K562 (cell line): Measurements from ENCODE around the gene NLE1. TPM values are rescaled to one million over a fixed set of nuclear protein-coding genes. Genes with fewer than 3 reads are reported as not detected.

Experiments
- CEBPG ChIP-seq, 3 experiments: fragments of 200-800 bp in 1 of 3; sonication (Bioruptor generic) in 1 of 3; sonication (generic) in 1 of 3; formaldehyde crosslinking in 1 of 3; IDR thresholded peaks in 2 of 3; conservative IDR thresholded peaks in 1 of 3; 2 replicates each; pipeline versions ENCODE4 v1.6.1 to v1.8.0; 2016 to 2022; ENCODE audit warnings: missing compliant biosample characterization in 2 of 3, missing genetic modification characterization in 2 of 3, mild to moderate bottlenecking in 1 of 3, missing genetic modification reagents in 1 of 3
- HSF4 ChIP-seq: fragments of 250-450 bp; sonication (Bioruptor Pico); IDR thresholded peaks from 2 replicates; pipeline ENCODE4 v2.1.2; 2022; ENCODE audit warnings: mild to moderate bottlenecking, moderate library complexity, borderline replicate concordance
- ZBTB11 ChIP-seq, 3 experiments: fragments of 200-800 bp in 1 of 3; fragments of 250-450 bp in 1 of 3; fragments of 450-650 bp in 1 of 3; sonication (Bioruptor Pico) in 1 of 3; sonication (Bioruptor generic) in 1 of 3; formaldehyde crosslinking in 1 of 3; IDR thresholded peaks; 2 replicates each; pipeline versions ENCODE4 v1.6.1 to v1.8.0; 2016 to 2022; ENCODE audit warnings: mild to moderate bottlenecking in 2 of 3, missing genetic modification characterization in 2 of 3, missing compliant biosample characterization in 1 of 3, moderate library complexity in 1 of 3
- ZNF124 ChIP-seq: sonication (generic); formaldehyde crosslinking; IDR thresholded peaks from 2 replicates; pipeline ENCODE4 v1.8.1; 2022; ENCODE audit warnings: missing genetic modification reagents
- ZNF354B ChIP-seq: fragments of 250-450 bp; sonication (Bioruptor Pico); IDR thresholded peaks from 2 replicates; pipeline ENCODE4 v1.4.0; 2020
- ZNF76 ChIP-seq: fragments of 250-450 bp; sonication (Bioruptor Pico); IDR thresholded peaks from 2 replicates; pipeline ENCODE4 v1.4.0; 2020; ENCODE audit warnings: mild to moderate bottlenecking, moderate library complexity, borderline replicate concordance
- polyA plus RNA-seq, 8 experiments: library from polyadenylated mRNA; depleted of rRNA in 4 of 8; stranded (reverse) in 5 of 8; unstranded in 3 of 8; fragments of >200 nt; fragmentation: Nextera tagmentation in 2 of 8; fragmentation: Illumina TruSeq in 1 of 8; extraction: Ambion mirVana in 2 of 8; extraction: Trizol in 1 of 8; gene quantifications; 2 replicates each; pipeline versions ENCODE4 v1.2.1 to v1.2.3, GENCODE V29; 2011 to 2014; ENCODE audit warnings: inconsistent platforms in 1 of 8, missing spikeins in 1 of 8
- total RNA-seq, 7 experiments: library from RNA; depleted of rRNA in 6 of 7; stranded (reverse); fragments of >200 nt in 6 of 7; fragmentation: Illumina TruSeq in 2 of 7; extraction: Trizol in 2 of 7; gene quantifications; 2 replicates each; pipeline versions ENCODE4 v1.2.1 to v1.2.3, GENCODE V29; 2011 to 2021; ENCODE audit warnings: low replicate concordance in 1 of 7
- TF ChIP-seq, protein P1 (sequence below): sonication (generic); formaldehyde crosslinking; IDR thresholded peaks from 2 replicates; pipeline ENCODE4 v1.8.0; 2023; ENCODE audit warnings: mild to moderate bottlenecking, missing genetic modification reagents

NLE1 gene
- total and polyA plus RNA-seq, 9 of the 15 experiments (the other 6 are each of a cell fraction or from before 2014, with no cell fraction given) = 3.8 to 69.0 (median 29.4) TPM

- TF ChIP-seq ZBTB11 (CRISPR knock-in tag; IDR thresholded peaks at IDR 0.05) (no peak), ZNF354B (CRISPR knock-in tag) (no peak), CEBPG (CRISPR knock-in tag; IDR thresholded peaks at IDR 0.05) (no peak), CEBPG (tag; conservative IDR thresholded peaks at IDR 0.05 in 1 of 2, IDR thresholded peaks at IDR 0.05 in 1 of 2) (peak; percentile 68 to 75), ZNF124 (CRISPR knock-in tag) (no peak), HSF4 (CRISPR knock-in tag) (no peak), ZNF76 (CRISPR knock-in tag) (no peak)
- TF ChIP-seq, protein P1, sequence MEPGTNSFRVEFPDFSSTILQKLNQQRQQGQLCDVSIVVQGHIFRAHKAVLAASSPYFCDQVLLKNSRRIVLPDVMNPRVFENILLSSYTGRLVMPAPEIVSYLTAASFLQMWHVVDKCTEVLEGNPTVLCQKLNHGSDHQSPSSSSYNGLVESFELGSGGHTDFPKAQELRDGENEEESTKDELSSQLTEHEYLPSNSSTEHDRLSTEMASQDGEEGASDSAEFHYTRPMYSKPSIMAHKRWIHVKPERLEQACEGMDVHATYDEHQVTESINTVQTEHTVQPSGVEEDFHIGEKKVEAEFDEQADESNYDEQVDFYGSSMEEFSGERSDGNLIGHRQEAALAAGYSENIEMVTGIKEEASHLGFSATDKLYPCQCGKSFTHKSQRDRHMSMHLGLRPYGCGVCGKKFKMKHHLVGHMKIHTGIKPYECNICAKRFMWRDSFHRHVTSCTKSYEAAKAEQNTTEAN (CRISPR knock-in tag) = no peak
Observed at GRCh38 chr17:35171834-35172233, 29.7 kb upstream of the NLE1 start (continued).
